RWPE1 (cell line): Measurements from ENCODE around the gene CTNNA1.

Experiments used
- CTCF ChIA-PET: fragments of 350-600 bp; sonication (Branson Sonifier 250); formaldehyde crosslinking; extraction: SDS; loops from one replicate; lab custom pipeline; 2021; lab: Yijun Ruan, JAX
- POLR2A ChIA-PET: fragments of 400-600 bp; formaldehyde crosslinking; extraction: SDS; loops from one replicate; lab custom pipeline; 2020; ENCODE audit warnings: antibody characterized with exemption; ENCODE audit not compliant: low non-redundant PET; lab: Yijun Ruan, JAX
- DNase-seq: peaks from one replicate; pipeline ENCODE4 v3.0.0; 2012; ENCODE audit warnings: low spot score
- H3K27ac ChIP-seq: fragments of 450-650 bp; 2 replicates; pipeline ENCODE4 v1.5.1; 2017
- TF ChIP-seq, protein P1 (sequence below): fragments of 450-650 bp; conservative IDR thresholded peaks from 2 replicates; pipeline ENCODE4 v1.5.1; 2017; ENCODE audit warnings: low read depth, mild to moderate bottlenecking

CTNNA1 gene

DNA sequence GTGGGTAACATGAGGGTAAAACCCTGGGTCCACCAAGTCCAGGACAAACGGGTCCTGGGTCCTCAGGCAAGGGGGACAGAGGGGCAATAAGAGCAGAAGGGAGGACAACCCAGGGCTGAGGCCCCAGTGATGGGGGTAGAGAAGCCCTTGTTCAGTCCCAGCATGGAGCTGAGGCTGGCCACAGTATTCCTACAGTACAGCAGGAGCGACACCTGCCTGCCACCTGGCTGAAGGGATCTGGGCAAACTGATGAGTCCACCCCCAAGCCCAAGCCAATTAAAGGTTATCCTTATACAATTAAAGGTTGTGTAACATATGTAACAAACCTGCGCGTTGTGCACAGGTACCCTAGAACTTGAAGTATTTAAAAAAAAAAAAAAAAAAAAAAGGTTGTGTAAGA is 219.6 kb downstream of the CTNNA1 start:
- CTCF ChIA-PET: no interaction called here
- no peak for DNase-seq
- TF ChIP-seq, protein P1, sequence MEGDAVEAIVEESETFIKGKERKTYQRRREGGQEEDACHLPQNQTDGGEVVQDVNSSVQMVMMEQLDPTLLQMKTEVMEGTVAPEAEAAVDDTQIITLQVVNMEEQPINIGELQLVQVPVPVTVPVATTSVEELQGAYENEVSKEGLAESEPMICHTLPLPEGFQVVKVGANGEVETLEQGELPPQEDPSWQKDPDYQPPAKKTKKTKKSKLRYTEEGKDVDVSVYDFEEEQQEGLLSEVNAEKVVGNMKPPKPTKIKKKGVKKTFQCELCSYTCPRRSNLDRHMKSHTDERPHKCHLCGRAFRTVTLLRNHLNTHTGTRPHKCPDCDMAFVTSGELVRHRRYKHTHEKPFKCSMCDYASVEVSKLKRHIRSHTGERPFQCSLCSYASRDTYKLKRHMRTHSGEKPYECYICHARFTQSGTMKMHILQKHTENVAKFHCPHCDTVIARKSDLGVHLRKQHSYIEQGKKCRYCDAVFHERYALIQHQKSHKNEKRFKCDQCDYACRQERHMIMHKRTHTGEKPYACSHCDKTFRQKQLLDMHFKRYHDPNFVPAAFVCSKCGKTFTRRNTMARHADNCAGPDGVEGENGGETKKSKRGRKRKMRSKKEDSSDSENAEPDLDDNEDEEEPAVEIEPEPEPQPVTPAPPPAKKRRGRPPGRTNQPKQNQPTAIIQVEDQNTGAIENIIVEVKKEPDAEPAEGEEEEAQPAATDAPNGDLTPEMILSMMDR: no peak
- POLR2A ChIA-PET: no interaction called here
- H3K27ac ChIP-seq: no peak overlapping the region

DNA sequence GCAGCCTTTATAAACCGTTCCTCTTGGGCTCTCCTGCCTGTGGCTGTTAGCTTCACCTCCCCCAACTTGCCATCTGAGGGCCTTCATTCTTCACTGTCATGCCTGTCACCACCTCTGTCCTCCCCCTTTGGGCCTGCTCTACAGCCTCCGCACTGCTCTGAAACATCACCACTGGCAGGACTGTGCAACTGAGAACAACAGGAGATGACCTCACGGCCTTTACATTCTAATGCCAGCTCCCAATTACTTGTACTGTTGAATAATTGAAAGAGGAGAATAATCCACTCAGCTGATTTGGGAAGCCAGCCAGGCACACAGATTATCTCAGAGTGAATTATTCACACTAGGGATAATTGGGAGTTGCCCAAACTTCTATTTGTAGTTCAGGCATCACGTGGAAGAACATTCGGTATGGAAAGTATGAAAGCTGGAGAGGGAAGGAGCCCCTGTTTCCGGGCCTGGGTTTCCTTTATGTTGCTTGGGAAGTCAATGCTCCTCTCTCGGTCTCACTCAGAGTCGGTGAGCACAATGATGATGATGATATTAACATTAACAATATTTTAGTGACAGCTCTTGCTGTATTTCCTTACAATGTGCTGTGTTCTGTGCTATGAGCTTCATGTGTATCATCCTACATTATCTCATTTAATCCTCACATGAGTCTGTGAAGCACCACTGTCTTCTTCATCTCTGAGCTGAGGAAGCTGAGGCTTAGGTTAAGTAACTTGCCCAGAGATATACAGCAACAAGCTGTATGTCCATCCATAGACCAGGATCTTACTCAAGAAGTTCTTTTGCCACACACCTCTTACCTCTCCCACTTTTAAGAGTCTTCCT is 221.2 kb downstream of the CTNNA1 start:
- ChIA-PET POLR2A (no interaction called here), CTCF (no interaction called here)
- no peak for DNase-seq
- no peak overlapping the region for H3K27ac ChIP-seq
- TF ChIP-seq, protein P1: no peak

DNA sequence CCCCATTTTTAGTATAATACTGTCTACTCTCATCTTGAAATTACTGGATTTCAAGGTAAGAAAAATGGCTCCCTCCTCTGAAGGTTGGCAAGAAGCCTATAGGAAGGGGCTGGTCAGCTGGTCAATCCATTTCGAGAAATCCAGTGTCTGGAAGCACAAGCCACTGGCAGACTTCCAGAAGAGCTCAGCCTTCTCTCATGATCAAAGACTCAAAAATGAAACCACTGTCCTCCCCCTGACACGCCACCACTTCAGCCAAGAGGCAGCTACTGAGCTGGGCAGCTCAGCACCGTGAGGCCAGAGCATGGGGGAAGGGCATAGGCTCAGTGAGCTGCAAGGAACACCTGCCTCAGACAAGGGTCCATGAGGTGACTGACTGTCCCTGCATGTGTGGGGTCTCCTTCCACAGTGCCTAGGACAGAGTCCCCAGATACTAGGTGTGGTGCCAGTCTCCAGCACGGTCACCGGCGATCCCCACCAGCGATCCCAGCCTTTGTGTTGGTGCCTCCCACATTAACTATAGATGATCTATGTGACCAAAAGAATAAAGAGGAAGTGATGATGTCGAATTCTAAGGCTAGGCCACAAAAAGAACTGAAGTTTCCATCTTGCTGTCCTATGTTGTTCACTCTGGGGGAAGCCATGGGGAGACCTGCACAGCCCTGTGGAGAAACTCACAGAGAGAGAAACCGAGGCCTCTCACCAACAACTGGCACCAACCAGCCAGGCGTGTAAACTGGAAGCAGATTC is 222.0 kb downstream of the CTNNA1 start:
- DNase-seq: no peak
- TF ChIP-seq, protein P1: no peak
- ChIA-PET CTCF (no interaction called here), POLR2A (interaction anchor here (0.6 kb wide), 1 partner anchor 257 kb away, joined by 3 read pairs; no protein-coding TSS in a partner anchor)
- no peak overlapping the region for H3K27ac ChIP-seq

DNA sequence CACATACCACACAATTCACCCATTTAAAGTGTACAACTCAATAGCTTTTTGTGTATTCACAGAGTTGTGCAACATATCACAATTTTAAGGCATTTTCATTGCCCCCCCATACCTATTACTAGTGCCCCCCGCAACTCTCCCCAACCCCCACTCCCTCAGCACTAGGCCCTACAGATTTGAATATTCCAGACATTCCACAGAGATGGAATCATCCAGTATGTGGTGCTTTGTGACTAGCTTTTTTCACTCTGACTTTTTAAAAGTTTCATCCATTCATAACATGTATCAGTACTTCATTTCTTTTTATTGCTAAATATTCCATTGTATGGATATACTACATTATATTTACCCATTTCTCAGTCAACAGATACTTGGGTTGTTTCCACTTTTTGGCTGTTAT is 224.9 kb downstream of the CTNNA1 start:
- TF ChIP-seq, protein P1: no peak
- CTCF ChIA-PET: interaction anchor here (0.6 kb wide), 1 partner anchor 332 kb away, joined by 4 read pairs; no protein-coding TSS in a partner anchor
- no peak for DNase-seq
- POLR2A ChIA-PET: no interaction called here
- no peak overlapping the region for H3K27ac ChIP-seq

DNA sequence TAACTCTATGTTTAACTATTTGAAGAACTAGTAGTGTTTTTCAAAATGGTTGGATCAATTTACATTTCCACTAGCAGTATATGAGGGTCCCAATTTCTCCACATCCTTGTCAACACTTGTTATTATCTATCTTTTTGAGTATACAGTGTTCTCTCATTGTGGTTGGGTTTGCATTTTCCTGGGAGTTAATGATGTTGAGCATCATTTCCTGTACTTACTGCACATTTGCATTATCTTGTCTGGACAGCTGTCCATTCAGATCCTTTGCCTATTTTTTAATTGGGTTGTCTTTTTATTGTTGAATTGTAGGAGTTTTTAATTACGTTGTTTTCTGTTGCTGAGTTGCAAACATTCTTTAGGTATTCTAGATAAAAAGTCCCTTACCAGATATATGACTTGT is 225.4 kb downstream of the CTNNA1 start:
- ChIA-PET POLR2A (no interaction called here), CTCF (no interaction called here)
- no peak overlapping the region for H3K27ac ChIP-seq
- TF ChIP-seq, protein P1: no peak
- no peak for DNase-seq

DNA sequence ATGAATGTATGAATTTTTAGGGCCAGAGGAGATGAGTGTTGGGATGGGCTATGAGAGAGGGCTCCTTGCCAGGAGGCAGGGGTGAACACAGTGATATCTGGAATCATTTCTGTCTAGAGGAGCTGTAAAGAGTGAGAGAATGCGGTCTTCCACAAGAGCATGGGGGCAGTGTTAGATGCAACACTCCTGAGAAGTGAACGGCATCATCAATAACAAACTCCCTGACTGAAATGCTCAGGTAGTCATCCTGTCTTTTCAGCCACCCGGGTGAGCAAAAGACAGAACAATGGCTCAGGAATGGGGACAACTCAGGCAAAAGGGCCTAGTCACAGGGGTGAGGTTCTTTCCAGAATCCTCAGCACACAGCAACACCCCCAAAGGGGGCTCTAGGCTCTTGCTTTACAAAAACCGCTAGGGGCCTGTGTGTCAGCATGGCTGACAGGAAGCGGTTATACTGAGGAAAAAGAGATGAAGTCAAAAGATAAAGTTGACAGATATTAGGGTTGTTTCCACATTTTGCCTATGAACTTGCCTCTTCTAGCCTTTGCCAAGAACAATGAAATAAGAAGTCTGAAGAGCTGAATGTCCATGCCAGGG is 226.6 kb downstream of the CTNNA1 start:
- POLR2A ChIA-PET: no interaction called here
- DNase-seq: no peak
- TF ChIP-seq, protein P1: no peak
- no peak overlapping the region for H3K27ac ChIP-seq
- CTCF ChIA-PET: interaction anchor here (0.8 kb wide), 1 partner anchor 14 kb away, joined by 3 read pairs; no protein-coding TSS in a partner anchor
